GM12878 (cell line): Measurements from ENCODE around the gene MYNN. TPM values are rescaled to one million over a fixed set of nuclear protein-coding genes. Genes with fewer than 3 reads are reported as not detected.

ENCODE experiments used
- ATF7 ChIP-seq: fragments of 450-650 bp; IDR thresholded peaks from 2 replicates; pipeline ENCODE4 v1.6.1; 2016; ENCODE audit warnings: low read depth, mild to moderate bottlenecking
- BACH1 ChIP-seq: fragments of 450-650 bp; IDR thresholded peaks from 2 replicates; pipeline ENCODE4 v1.6.1; 2017; ENCODE audit warnings: mild to moderate bottlenecking, borderline replicate concordance
- CBX5 ChIP-seq: sonication (generic); IDR thresholded peaks from 2 replicates; pipeline ENCODE4 v1.6.1; 2016; ENCODE audit warnings: low read depth, moderate library complexity, mild to moderate bottlenecking, inconsistent platforms
- CHD1 ChIP-seq: IDR thresholded peaks from 2 replicates; pipeline ENCODE4 v1.6.1; 2012; ENCODE audit warnings: low read depth, low read length, improper control_type of control experiment
- EED ChIP-seq: sonication (generic); IDR thresholded peaks from 2 replicates; pipeline ENCODE4 v1.6.1; 2016; ENCODE audit warnings: antibody characterized with exemption, low read depth
- EP300 ChIP-seq, 2 experiments: fragments of 150-350 bp in 1 of 2; IDR thresholded peaks; 2 replicates each; pipeline ENCODE4 v1.6.1; 2011 to 2012; ENCODE audit warnings: low read depth in 2 of 2, low read length in 2 of 2, borderline replicate concordance in 1 of 2, improper control_type of control experiment in 1 of 2, inconsistent platforms in 1 of 2; ENCODE audit not compliant: control insufficient read depth in 1 of 2
- ETV6 ChIP-seq, 2 experiments: fragments of 450-650 bp in 1 of 2; IDR thresholded peaks in 1 of 2; conservative IDR thresholded peaks in 1 of 2; 2 replicates each; pipeline ENCODE4 v1.6.1; 2014; ENCODE audit warnings: antibody characterized with exemption in 1 of 2, borderline replicate concordance in 1 of 2, low read depth in 1 of 2, mild to moderate bottlenecking in 1 of 2, moderate library complexity in 1 of 2
- FOXM1 ChIP-seq: IDR thresholded peaks from 2 replicates; pipeline ENCODE4 v1.6.1; 2012; ENCODE audit warnings: low read depth, mild to moderate bottlenecking, inconsistent platforms, low read length, moderate library complexity
- GABPA ChIP-seq: IDR thresholded peaks from 2 replicates; pipeline ENCODE4 v1.6.1; 2014; ENCODE audit warnings: antibody characterized with exemption, low read depth, mild to moderate bottlenecking, inconsistent platforms
- MEF2B ChIP-seq: fragments of 450-650 bp; IDR thresholded peaks from 2 replicates; pipeline ENCODE4 v1.6.1; 2018; ENCODE audit warnings: mild to moderate bottlenecking, moderate library complexity; ENCODE audit not compliant: partially characterized antibody, poor library complexity, severe bottlenecking
- MTA2 ChIP-seq: fragments of 450-650 bp; IDR thresholded peaks from 2 replicates; pipeline ENCODE4 v1.6.1; 2016; ENCODE audit warnings: low read depth, mild to moderate bottlenecking, moderate library complexity
- NR2F1 ChIP-seq: fragments of 450-650 bp; conservative IDR thresholded peaks from 2 replicates; pipeline ENCODE4 v1.6.1; 2017; ENCODE audit warnings: mild to moderate bottlenecking
- RBBP5 ChIP-seq: fragments of 200-600 bp; sonication (generic); conservative IDR thresholded peaks from 2 replicates; pipeline ENCODE4 v1.6.1; 2016
- RELA ChIP-seq: fragments of 450-650 bp; IDR thresholded peaks from 2 replicates; pipeline ENCODE4 v1.8.0; 2014; ENCODE audit warnings: borderline replicate concordance; ENCODE audit not compliant: partially characterized antibody
- SMAD5 ChIP-seq: IDR thresholded peaks from 2 replicates; pipeline ENCODE4 v1.6.1; 2016; ENCODE audit warnings: antibody characterized with exemption, low read depth
- TAF1 ChIP-seq: IDR thresholded peaks from 2 replicates; pipeline ENCODE4 v1.6.1; 2011; ENCODE audit warnings: mild to moderate bottlenecking, low read depth, low read length, borderline replicate concordance
- TCF12 ChIP-seq: IDR thresholded peaks from 2 replicates; pipeline ENCODE4 v1.6.1; 2011; ENCODE audit warnings: low read depth, mild to moderate bottlenecking, low read length
- ZSCAN29 ChIP-seq: fragments of 450-650 bp; IDR thresholded peaks from 2 replicates; pipeline ENCODE4 v1.6.1; 2017; ENCODE audit warnings: mild to moderate bottlenecking, moderate library complexity
- ZZZ3 ChIP-seq: IDR thresholded peaks from 2 replicates; pipeline ENCODE4 v1.6.1; 2011; ENCODE audit warnings: low read depth; ENCODE audit not compliant: control insufficient read depth, insufficient read length
- polyA plus RNA-seq, 11 experiments: library from polyadenylated mRNA; depleted of rRNA in 4 of 11; unstranded in 6 of 11; stranded (reverse) in 5 of 11; fragments of >200 nt; fragmentation: Nextera tagmentation in 4 of 11; fragmentation: Illumina TruSeq in 1 of 11; extraction: Ambion mirVana in 4 of 11; extraction: Trizol in 1 of 11; gene quantifications; 1 replicate in 1 of 11; 2 replicates in 10 of 11; pipeline versions ENCODE4 v1.2.1 to v1.2.3, GENCODE V29; 2011 to 2016; ENCODE audit warnings: inconsistent platforms in 2 of 11, missing spikeins in 2 of 11, low read depth in 1 of 11
- total RNA-seq, 4 experiments: library from RNA; depleted of rRNA in 3 of 4; stranded (reverse); fragments of >200 nt in 3 of 4; fragmentation: Illumina TruSeq in 1 of 4; extraction: Trizol in 1 of 4; gene quantifications; 2 replicates each; pipeline versions ENCODE4 v1.2.1 to v1.2.3, GENCODE V29; 2013 to 2021
- TF ChIP-seq, protein P1 (sequence below): fragments of 450-650 bp; IDR thresholded peaks from 2 replicates; pipeline ENCODE4 v1.6.1; 2016; ENCODE audit warnings: mild to moderate bottlenecking
- TF ChIP-seq, protein P2 (sequence below): fragments of 450-650 bp; IDR thresholded peaks from 2 replicates; pipeline ENCODE4 v1.6.1; 2014; ENCODE audit warnings: mild to moderate bottlenecking
- TF ChIP-seq, protein P3 (sequence below): fragments of 450-650 bp; IDR thresholded peaks from 2 replicates; pipeline ENCODE4 v1.6.1; 2017; ENCODE audit warnings: mild to moderate bottlenecking
- TF ChIP-seq, protein P4 (sequence below): fragments of 450-650 bp; IDR thresholded peaks from 2 replicates; pipeline ENCODE4 v1.6.1; 2017; ENCODE audit warnings: antibody characterized with exemption, mild to moderate bottlenecking, moderate library complexity

MYNN gene
- total and polyA plus RNA-seq, 10 of the 15 experiments (the other 5 are each of a cell fraction or from before 2014, with no cell fraction given), result 8.8 to 20.5 (median 15.8) TPM

DNA sequence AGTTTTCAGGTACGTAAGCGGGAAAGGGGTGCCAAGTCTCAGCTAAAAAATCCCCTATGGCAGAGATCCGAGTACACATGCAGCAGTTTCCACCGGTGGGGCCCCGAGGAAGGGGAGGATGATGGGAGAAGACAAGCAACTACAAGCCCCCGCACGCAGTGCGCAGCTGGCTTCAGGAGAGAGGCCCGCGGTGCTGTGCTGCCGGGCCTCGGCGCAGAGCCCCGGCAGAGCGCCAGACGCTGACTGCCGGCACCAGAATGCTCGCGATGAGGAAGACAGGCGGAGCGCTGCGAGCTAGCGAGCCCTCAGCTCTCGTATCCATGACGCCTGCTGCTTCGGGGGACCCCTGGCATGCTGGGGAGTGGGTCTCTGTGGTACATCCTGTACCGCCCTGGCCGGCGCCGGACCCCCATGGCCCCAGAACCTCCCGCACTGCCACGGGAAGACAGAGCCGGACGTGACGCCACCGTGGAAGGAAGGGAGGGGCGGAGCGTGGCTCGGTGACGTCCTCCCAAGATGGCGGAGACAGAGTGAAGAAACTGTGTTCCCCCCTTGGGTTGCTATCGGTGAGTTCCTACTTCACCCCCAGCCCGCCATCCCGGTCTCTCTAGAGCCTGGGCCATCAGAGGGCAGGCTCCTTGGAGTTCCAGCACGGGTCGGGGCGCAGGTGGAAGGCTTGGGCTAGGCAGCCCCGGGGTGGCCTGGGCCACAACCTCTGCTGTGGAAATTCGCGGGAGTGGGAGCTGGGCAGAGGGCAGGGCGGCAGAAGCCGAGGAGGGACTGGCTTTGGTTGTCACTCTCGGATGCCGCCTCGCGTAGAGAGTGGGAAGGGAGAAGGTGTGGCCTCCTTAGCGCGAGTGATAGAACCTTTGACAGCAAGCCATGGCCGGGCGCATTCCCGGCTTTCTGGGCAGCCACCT lies at the start of gene MYNN (continued):
- TF ChIP-seq, protein P1, sequence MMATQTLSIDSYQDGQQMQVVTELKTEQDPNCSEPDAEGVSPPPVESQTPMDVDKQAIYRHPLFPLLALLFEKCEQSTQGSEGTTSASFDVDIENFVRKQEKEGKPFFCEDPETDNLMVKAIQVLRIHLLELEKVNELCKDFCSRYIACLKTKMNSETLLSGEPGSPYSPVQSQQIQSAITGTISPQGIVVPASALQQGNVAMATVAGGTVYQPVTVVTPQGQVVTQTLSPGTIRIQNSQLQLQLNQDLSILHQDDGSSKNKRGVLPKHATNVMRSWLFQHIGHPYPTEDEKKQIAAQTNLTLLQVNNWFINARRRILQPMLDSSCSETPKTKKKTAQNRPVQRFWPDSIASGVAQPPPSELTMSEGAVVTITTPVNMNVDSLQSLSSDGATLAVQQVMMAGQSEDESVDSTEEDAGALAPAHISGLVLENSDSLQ, result peak; percentile 84
- TF ChIP-seq ATF7 (peak; percentile 86), BACH1 (peak; percentile 84), TCF12 (peak; percentile 29; the same call in 1 of the 2 replicates), MEF2B (no peak), ETV6 (conservative IDR thresholded peaks at IDR 0.05 in 1 of 2, IDR thresholded peaks at IDR 0.05 in 1 of 2; ENCODE audit: borderline replicate concordance in 1 of 2, low read depth in 1 of 2) (peak in 1 of 2 experiments; percentile 22; a peak in 1 of 4 replicates), ZZZ3 (no peak), GABPA (peak; percentile 83), NR2F1 (0 out of 2 replicates have a peak, but pooled peaks have one; percentile 33), TAF1 (peak; percentile 77), SMAD5 (peak; percentile 88), EP300 (IDR thresholded peaks at IDR 0.05; ENCODE audit: borderline replicate concordance in 1 of 2, control insufficient read depth in 1 of 2, low read depth in 2 of 2, low read length in 2 of 2) (no peak), CBX5 (0 out of 2 replicates have a peak, but pooled peaks have one; percentile 56), ZSCAN29 (no peak), FOXM1 (no peak), RELA (no peak), EED (0 out of 2 replicates have a peak, but pooled peaks have one; percentile 15), CHD1 (0 out of 2 replicates have a peak, but pooled peaks have one; percentile 39), RBBP5 (0 out of 2 replicates have a peak, but pooled peaks have one; percentile 31), MTA2 (peak; percentile 8; the same call in 1 of the 2 replicates)
- TF ChIP-seq, protein P2, sequence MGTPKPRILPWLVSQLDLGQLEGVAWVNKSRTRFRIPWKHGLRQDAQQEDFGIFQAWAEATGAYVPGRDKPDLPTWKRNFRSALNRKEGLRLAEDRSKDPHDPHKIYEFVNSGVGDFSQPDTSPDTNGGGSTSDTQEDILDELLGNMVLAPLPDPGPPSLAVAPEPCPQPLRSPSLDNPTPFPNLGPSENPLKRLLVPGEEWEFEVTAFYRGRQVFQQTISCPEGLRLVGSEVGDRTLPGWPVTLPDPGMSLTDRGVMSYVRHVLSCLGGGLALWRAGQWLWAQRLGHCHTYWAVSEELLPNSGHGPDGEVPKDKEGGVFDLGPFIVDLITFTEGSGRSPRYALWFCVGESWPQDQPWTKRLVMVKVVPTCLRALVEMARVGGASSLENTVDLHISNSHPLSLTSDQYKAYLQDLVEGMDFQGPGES, result 0 out of 2 replicates have a peak, but pooled peaks have one; percentile 5
- TF ChIP-seq, protein P3, sequence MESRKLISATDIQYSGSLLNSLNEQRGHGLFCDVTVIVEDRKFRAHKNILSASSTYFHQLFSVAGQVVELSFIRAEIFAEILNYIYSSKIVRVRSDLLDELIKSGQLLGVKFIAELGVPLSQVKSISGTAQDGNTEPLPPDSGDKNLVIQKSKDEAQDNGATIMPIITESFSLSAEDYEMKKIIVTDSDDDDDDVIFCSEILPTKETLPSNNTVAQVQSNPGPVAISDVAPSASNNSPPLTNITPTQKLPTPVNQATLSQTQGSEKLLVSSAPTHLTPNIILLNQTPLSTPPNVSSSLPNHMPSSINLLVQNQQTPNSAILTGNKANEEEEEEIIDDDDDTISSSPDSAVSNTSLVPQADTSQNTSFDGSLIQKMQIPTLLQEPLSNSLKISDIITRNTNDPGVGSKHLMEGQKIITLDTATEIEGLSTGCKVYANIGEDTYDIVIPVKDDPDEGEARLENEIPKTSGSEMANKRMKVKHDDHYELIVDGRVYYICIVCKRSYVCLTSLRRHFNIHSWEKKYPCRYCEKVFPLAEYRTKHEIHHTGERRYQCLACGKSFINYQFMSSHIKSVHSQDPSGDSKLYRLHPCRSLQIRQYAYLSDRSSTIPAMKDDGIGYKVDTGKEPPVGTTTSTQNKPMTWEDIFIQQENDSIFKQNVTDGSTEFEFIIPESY, result no peak
- TF ChIP-seq, protein P4, sequence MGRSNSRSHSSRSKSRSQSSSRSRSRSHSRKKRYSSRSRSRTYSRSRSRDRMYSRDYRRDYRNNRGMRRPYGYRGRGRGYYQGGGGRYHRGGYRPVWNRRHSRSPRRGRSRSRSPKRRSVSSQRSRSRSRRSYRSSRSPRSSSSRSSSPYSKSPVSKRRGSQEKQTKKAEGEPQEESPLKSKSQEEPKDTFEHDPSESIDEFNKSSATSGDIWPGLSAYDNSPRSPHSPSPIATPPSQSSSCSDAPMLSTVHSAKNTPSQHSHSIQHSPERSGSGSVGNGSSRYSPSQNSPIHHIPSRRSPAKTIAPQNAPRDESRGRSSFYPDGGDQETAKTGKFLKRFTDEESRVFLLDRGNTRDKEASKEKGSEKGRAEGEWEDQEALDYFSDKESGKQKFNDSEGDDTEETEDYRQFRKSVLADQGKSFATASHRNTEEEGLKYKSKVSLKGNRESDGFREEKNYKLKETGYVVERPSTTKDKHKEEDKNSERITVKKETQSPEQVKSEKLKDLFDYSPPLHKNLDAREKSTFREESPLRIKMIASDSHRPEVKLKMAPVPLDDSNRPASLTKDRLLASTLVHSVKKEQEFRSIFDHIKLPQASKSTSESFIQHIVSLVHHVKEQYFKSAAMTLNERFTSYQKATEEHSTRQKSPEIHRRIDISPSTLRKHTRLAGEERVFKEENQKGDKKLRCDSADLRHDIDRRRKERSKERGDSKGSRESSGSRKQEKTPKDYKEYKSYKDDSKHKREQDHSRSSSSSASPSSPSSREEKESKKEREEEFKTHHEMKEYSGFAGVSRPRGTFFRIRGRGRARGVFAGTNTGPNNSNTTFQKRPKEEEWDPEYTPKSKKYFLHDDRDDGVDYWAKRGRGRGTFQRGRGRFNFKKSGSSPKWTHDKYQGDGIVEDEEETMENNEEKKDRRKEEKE, result no peak
